Fibroblast of lung (primary cell): ENCODE results near the gene TAGAP. TPM values are rescaled to one million over a fixed set of nuclear protein-coding genes. Genes with fewer than 3 reads are reported as not detected.

Source experiments
- DNase-seq, 2 donors: peaks; one replicate each; pipeline versions ENCODE4 v3.0.0 to v3.0.0-alpha.2; 2010; ENCODE audit warnings: low read depth in 2 of 2
- H2AFZ ChIP-seq: 2 replicates; pipeline ENCODE4 v1.5.1; 2012; ENCODE audit warnings: low read length, control low read depth, inconsistent platforms
- H3K27ac ChIP-seq: 2 replicates; pipeline ENCODE4 v1.5.1; 2011; ENCODE audit warnings: low read length, control low read depth; ENCODE audit not compliant: insufficient read depth
- H3K27me3 ChIP-seq: 2 replicates; pipeline ENCODE4 v1.5.1; 2011; ENCODE audit warnings: mild to moderate bottlenecking, low read length; ENCODE audit not compliant: control insufficient read depth, insufficient read depth
- H3K36me3 ChIP-seq: 2 replicates; pipeline ENCODE4 v1.5.1; 2011; ENCODE audit warnings: low read length; ENCODE audit not compliant: control insufficient read depth, insufficient read depth
- H3K4me1 ChIP-seq: 2 replicates; pipeline ENCODE4 v1.5.1; 2011; ENCODE audit warnings: low read length; ENCODE audit not compliant: control insufficient read depth, insufficient read depth; ENCODE audit errors: extremely low read depth
- H3K4me2 ChIP-seq: 2 replicates; pipeline ENCODE4 v1.5.1; 2011; ENCODE audit warnings: low read length, control low read depth; ENCODE audit not compliant: insufficient read depth; ENCODE audit errors: extremely low read depth
- H3K4me3 ChIP-seq, 4 experiments: fragments of 200-600 bp in 1 of 4; sonication (generic) in 1 of 4; replicated peaks in 1 of 4; 2 replicates each; pipeline ENCODE4 v1.5.1; 2011 to 2016; ENCODE audit warnings: low read length in 4 of 4, low read depth in 3 of 4, mild to moderate bottlenecking in 3 of 4, control low read depth in 2 of 4, inconsistent platforms in 1 of 4, mixed read lengths in 1 of 4; ENCODE audit not compliant: insufficient read depth in 1 of 4; ENCODE audit errors: control extremely low read depth in 1 of 4
- H3K79me2 ChIP-seq: 2 replicates; pipeline ENCODE4 v1.5.1; 2012; ENCODE audit warnings: mild to moderate bottlenecking, low read length, inconsistent platforms; ENCODE audit not compliant: control insufficient read depth, insufficient read depth
- H3K9ac ChIP-seq: 2 replicates; pipeline ENCODE4 v1.5.1; 2011; ENCODE audit warnings: mild to moderate bottlenecking, low read length, control low read depth; ENCODE audit not compliant: insufficient read depth
- H3K9me3 ChIP-seq: 2 replicates; pipeline ENCODE4 v1.5.1; 2012; ENCODE audit warnings: low read depth, low read length; ENCODE audit not compliant: control insufficient read depth, insufficient read depth
- H4K20me1 ChIP-seq: 2 replicates; pipeline ENCODE4 v1.5.1; 2011; ENCODE audit warnings: low read length; ENCODE audit not compliant: control insufficient read depth, insufficient read depth; ENCODE audit errors: extremely low read depth
- CTCF ChIP-seq, 2 donors: IDR thresholded peaks in 1 of 2; conservative IDR thresholded peaks in 1 of 2; 1 replicate in 1 of 2; 2 replicates in 1 of 2; pipeline ENCODE4 v1.5.1; 2011 to 2012; ENCODE audit warnings: low read length in 2 of 2, control low read depth in 1 of 2, inconsistent platforms in 1 of 2, low read depth in 1 of 2, mild to moderate bottlenecking in 1 of 2
- EZH2 ChIP-seq: IDR thresholded peaks from 2 replicates; pipeline ENCODE4 v1.5.1; 2012; ENCODE audit warnings: low read length, control low read depth, mild to moderate bottlenecking; ENCODE audit errors: missing control alignments
- polyA plus RNA-seq, 2 donors: library from polyadenylated mRNA; depleted of rRNA in 1 of 2; stranded (reverse) in 1 of 2; unstranded in 1 of 2; fragments of >200 nt; gene quantifications; 2 replicates each; pipeline ENCODE4 v1.2.1, GENCODE V29; 2011 to 2012; ENCODE audit warnings: missing spikeins in 1 of 2
- total RNA-seq: library from RNA; depleted of rRNA; stranded (reverse); fragments of >200 nt; gene quantifications from 2 replicates; pipeline ENCODE4 v1.2.1, GENCODE V29; 2014

TAGAP gene
- total and polyA plus RNA-seq, 2 donors (not counting 1 experiment from before 2014, with no cell fraction given) = not detected

GRCh38 chr6:159086033-159086618 is 41.3 kb upstream of the TAGAP start:
- no peaks in the 10 kb centered on the region for H3K9me3 ChIP-seq
- DNase-seq = peak in 1 of 2 donors; percentile 6
- H3K4me1 ChIP-seq = no peaks in the 10 kb centered on the region
- H3K4me3 ChIP-seq = no peak overlapping the region
- no peak overlapping the region for H3K4me2 ChIP-seq
- H2AFZ ChIP-seq = no peak overlapping the region
- TF ChIP-seq CTCF (conservative IDR thresholded peaks at IDR 0.05 in 1 of 2, IDR thresholded peaks at IDR 0.05 in 1 of 2; ENCODE audit: low read depth in 1 of 2, low read length in 2 of 2) = no peak
- TF ChIP-seq EZH2 = no peak
- H4K20me1 ChIP-seq = no peaks in the 10 kb centered on the region
- no peaks in the 10 kb centered on the region for H3K79me2 ChIP-seq
- H3K9ac ChIP-seq = no peak overlapping the region
- no peak overlapping the region for H3K27ac ChIP-seq
- no peaks in the 10 kb centered on the region for H3K36me3 ChIP-seq
- no peaks in the 10 kb centered on the region for H3K27me3 ChIP-seq

DNA sequence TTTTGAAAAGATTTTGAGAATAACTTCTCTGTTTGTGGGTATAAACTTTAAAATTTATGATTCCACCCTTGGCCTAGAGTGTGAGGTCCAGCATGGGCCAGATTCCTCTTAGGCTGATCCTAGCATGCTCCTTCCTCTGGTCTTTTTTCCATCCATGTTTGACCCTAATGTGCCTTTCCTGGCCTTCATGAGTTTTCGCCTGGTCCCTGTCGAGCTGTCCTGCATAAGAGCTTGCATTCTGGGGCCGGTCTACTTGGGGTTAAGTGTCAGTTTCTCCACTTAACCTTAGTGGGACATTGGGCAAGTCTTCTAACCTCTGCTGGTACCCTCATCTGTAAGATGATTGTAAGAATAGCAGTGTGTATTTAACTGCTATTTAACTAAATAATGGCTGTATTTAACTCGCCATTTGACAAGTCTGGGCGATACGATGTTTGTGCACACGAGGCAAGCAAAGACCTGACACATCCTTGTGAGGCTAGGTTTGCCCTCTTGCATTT is 40.7 kb upstream of the TAGAP start:
- Histone ChIP-seq H3K27me3 (no peaks in the 10 kb centered on the region), H3K4me3 (no peak overlapping the region), H4K20me1 (no peaks in the 10 kb centered on the region), H3K9ac (no peak overlapping the region), H3K79me2 (no peaks in the 10 kb centered on the region), H3K27ac (no peak overlapping the region), H3K4me2 (no peak overlapping the region), H2AFZ (no peak overlapping the region), H3K4me1 (no peaks in the 10 kb centered on the region), H3K36me3 (no peaks in the 10 kb centered on the region), H3K9me3 (no peaks in the 10 kb centered on the region)
- no peak for DNase-seq
- TF ChIP-seq CTCF (conservative IDR thresholded peaks at IDR 0.05 in 1 of 2, IDR thresholded peaks at IDR 0.05 in 1 of 2; ENCODE audit: low read depth in 1 of 2, low read length in 2 of 2) (no peak), EZH2 (no peak)

GRCh38 chr6:159084493-159085091 is 39.8 kb upstream of the TAGAP start:
- Histone ChIP-seq H3K27me3 (no peaks in the 10 kb centered on the region), H3K4me2 (no peak overlapping the region), H3K27ac (no peak overlapping the region), H2AFZ (no peak overlapping the region), H3K4me1 (no peaks in the 10 kb centered on the region), H3K4me3 (no peak overlapping the region), H4K20me1 (no peaks in the 10 kb centered on the region), H3K9ac (no peak overlapping the region), H3K36me3 (no peaks in the 10 kb centered on the region), H3K9me3 (no peaks in the 10 kb centered on the region), H3K79me2 (no peaks in the 10 kb centered on the region)
- peak; percentile 80 to 93 for DNase-seq
- TF ChIP-seq CTCF (conservative IDR thresholded peaks at IDR 0.05 in 1 of 2, IDR thresholded peaks at IDR 0.05 in 1 of 2; ENCODE audit: low read depth in 1 of 2, low read length in 2 of 2) = no peak
- no peak for TF ChIP-seq EZH2
